Esophagus squamous epithelium (tissue), 5 donors: ENCODE data around the gene IMMT. TPM values are rescaled to one million over a fixed set of nuclear protein-coding genes. Genes with fewer than 3 reads are reported as not detected.
A peak's percentile ranks its signal among the peaks of the same experiment; 100 is the strongest.

Source experiments
- DNase-seq: peaks from one replicate; lab custom pipeline; 2025; lab: John Stamatoyannopoulos, UW
- H3K27ac ChIP-seq, 4 donors: fragments of 200-600 bp; sonication (generic); one replicate each; pipeline ENCODE4 v1.5.1; 2016 to 2019; ENCODE audit warnings: mild to moderate bottlenecking in 1 of 4
- H3K27me3 ChIP-seq, 4 donors: fragments of 200-600 bp; sonication (generic); 1 replicate in 3 of 4; 2 replicates in 1 of 4; pipeline versions ENCODE4 v1.5.1 to v1.6.0; 2017 to 2021; ENCODE audit warnings: antibody characterized with exemption in 1 of 4
- H3K36me3 ChIP-seq, 3 donors: fragments of 200-600 bp; sonication (generic); one replicate each; pipeline ENCODE4 v1.5.1; 2016 to 2019
- H3K4me1 ChIP-seq, 3 donors: fragments of 200-600 bp; sonication (generic); one replicate each; pipeline ENCODE4 v1.5.1; 2017 to 2019
- H3K4me3 ChIP-seq, 4 donors: fragments of 200-600 bp; sonication (generic); 1 replicate in 3 of 4; 2 replicates in 1 of 4; pipeline ENCODE4 v1.5.1; 2016 to 2019; ENCODE audit warnings: mild to moderate bottlenecking in 2 of 4, moderate library complexity in 1 of 4
- H3K9me3 ChIP-seq, 3 donors: fragments of 200-600 bp; sonication (generic); one replicate each; pipeline ENCODE4 v1.5.1; 2016 to 2019
- CTCF ChIP-seq, 6 experiments: fragments of 450-650 bp in 4 of 6; fragments of 200-600 bp in 2 of 6; sonication (generic) in 2 of 6; IDR thresholded peaks; one replicate each; pipeline ENCODE4 v1.5.1; 2016 to 2019; ENCODE audit warnings: antibody characterized with exemption in 6 of 6, mild to moderate bottlenecking in 4 of 6, moderate library complexity in 4 of 6
- POLR2A ChIP-seq, 4 donors: fragments of 450-650 bp; IDR thresholded peaks; one replicate each; pipeline ENCODE4 v1.6.1; 2017; ENCODE audit warnings: antibody characterized with exemption in 4 of 4, mild to moderate bottlenecking in 4 of 4, moderate library complexity in 3 of 4
- whole genome bisulfite sequencing, 2 donors: methylation state at CpG; one replicate each; pipeline ENCODE4 v1.1.5; 2018; 5-methylcytosine and 5-hydroxymethylcytosine counted together
- intact Hi-C: fragments of 100-400 bp; cut with DNase I; formaldehyde crosslinking; loops from one replicate; pipeline ENCODE4 v1.15.0; 2022
- total RNA-seq, 4 donors: library from RNA; depleted of rRNA; stranded (reverse); fragments of >200 nt; gene quantifications; one replicate each; pipeline ENCODE4 v1.1.0, GENCODE V29; 2016
- donor health status: DM: yes; HTN: yes; CAD: no.

Gene IMMT
- total RNA-seq, 4 donors from 2014 or later: 40.1 to 55.1 (median 49.0) TPM

GRCh38 chr2:86185517-86186212 is 9.6 kb downstream of the IMMT start:
- Histone ChIP-seq H3K4me3 (no peak overlapping the region), H3K9me3 (no peaks in the 10 kb centered on the region), H3K27ac (peak overlapping the region in 2 of 4 donors; percentile 26 to 36), H3K4me1 (peaks cover 0 to 51% (median 13%) of the 10 kb centered on the region in 3 donors), H3K27me3 (no peaks in the 10 kb centered on the region), H3K36me3 (peaks cover 0 to 26% (median 0%) of the 10 kb centered on the region in 3 donors)
- intact Hi-C loops: no loop called here
- WGBS, 2 donors: 47 to 56% methylated on average over 1 of the region's 1 CpG
- TF ChIP-seq CTCF (IDR thresholded peaks at IDR 0.05) (no peak), POLR2A (IDR thresholded peaks at IDR 0.05) (no peak)
- no peak for DNase-seq

GRCh38 chr2:86176597-86176996 is 18.7 kb downstream of the IMMT start:
- TF ChIP-seq CTCF (IDR thresholded peaks at IDR 0.05): no peak
- TF ChIP-seq POLR2A (IDR thresholded peaks at IDR 0.05): no peak
- Histone ChIP-seq H3K4me1 (no peaks in the 10 kb centered on the region), H3K27ac (no peak overlapping the region), H3K4me3 (no peak overlapping the region), H3K9me3 (no peaks in the 10 kb centered on the region), H3K36me3 (peaks cover 0 to 89% (median 9%) of the 10 kb centered on the region in 3 donors), H3K27me3 (no peaks in the 10 kb centered on the region)
- no peak for DNase-seq
- intact Hi-C loops: no loop called here

GRCh38 chr2:86175828-86176227 is 19.4 kb downstream of the IMMT start:
- 83 to 88% methylated on average over 1 of the region's 1 CpG for WGBS, 2 donors
- no peak for DNase-seq

GRCh38 chr2:86174445-86174844 is 20.8 kb downstream of the IMMT start:
- Histone ChIP-seq H3K4me3 (no peak overlapping the region), H3K36me3 (peaks cover 0 to 92% (median 9%) of the 10 kb centered on the region in 3 donors), H3K27ac (no peak overlapping the region), H3K27me3 (no peaks in the 10 kb centered on the region), H3K9me3 (no peaks in the 10 kb centered on the region), H3K4me1 (no peaks in the 10 kb centered on the region)
- TF ChIP-seq POLR2A (IDR thresholded peaks at IDR 0.05) (no peak), CTCF (IDR thresholded peaks at IDR 0.05) (no peak)
- WGBS, 2 donors: 73 to 78% methylated on average over 2 of the region's 2 CpGs
- intact Hi-C loops: no loop called here
- no peak for DNase-seq

More at GRCh38 chr2:86175828-86176227, 19.4 kb downstream of the IMMT start:
- Histone ChIP-seq H3K4me1 (no peaks in the 10 kb centered on the region), H3K9me3 (no peaks in the 10 kb centered on the region), H3K27me3 (no peaks in the 10 kb centered on the region), H3K36me3 (peaks cover 0 to 92% (median 9%) of the 10 kb centered on the region in 3 donors), H3K4me3 (no peak overlapping the region), H3K27ac (no peak overlapping the region)
- intact Hi-C loops: no loop called here
- TF ChIP-seq POLR2A (IDR thresholded peaks at IDR 0.05): no peak
- no peak for TF ChIP-seq CTCF (IDR thresholded peaks at IDR 0.05)

GRCh38 chr2:86172610-86173009 is 22.7 kb downstream of the IMMT start:
- Histone ChIP-seq H3K4me1 (no peaks in the 10 kb centered on the region), H3K27ac (no peak overlapping the region), H3K36me3 (peaks cover 0 to 92% (median 0%) of the 10 kb centered on the region in 3 donors), H3K4me3 (no peak overlapping the region), H3K27me3 (no peaks in the 10 kb centered on the region), H3K9me3 (no peaks in the 10 kb centered on the region)
- intact Hi-C loops: no loop called here
- DNase-seq: no peak
- WGBS, 2 donors: 39 to 91% methylated on average over 1 of the region's 2 CpGs
- no peak for TF ChIP-seq POLR2A (IDR thresholded peaks at IDR 0.05)
- TF ChIP-seq CTCF (IDR thresholded peaks at IDR 0.05): no peak
